Osteoblast (primary cell): ENCODE data around the gene STEAP3. TPM values are rescaled to one million over a fixed set of nuclear protein-coding genes. Genes with fewer than 3 reads are reported as not detected.
A peak's percentile ranks its signal among the peaks of the same experiment; 100 is the strongest.

ENCODE experiments used
- DNase-seq: peaks from one replicate; pipeline ENCODE4 v3.0.0; 2011; ENCODE audit warnings: low spot score, mixed read lengths; ENCODE audit not compliant: insufficient read length; ENCODE audit errors: missing footprints
- H2AFZ ChIP-seq: 2 replicates; pipeline ENCODE4 v1.6.0; 2011; ENCODE audit warnings: mild to moderate bottlenecking, low read length
- H3K27ac ChIP-seq: 2 replicates; pipeline ENCODE4 v1.5.1; 2011; ENCODE audit warnings: mild to moderate bottlenecking, low read depth, low read length, moderate library complexity
- H3K27me3 ChIP-seq: 2 replicates; pipeline ENCODE4 v1.6.0; 2012; ENCODE audit warnings: mild to moderate bottlenecking, control low read depth, inconsistent platforms, low read length, moderate library complexity; ENCODE audit not compliant: insufficient read depth
- H3K36me3 ChIP-seq: 2 replicates; pipeline ENCODE4 v1.5.1; 2011; ENCODE audit warnings: mild to moderate bottlenecking, low read length, control low read depth, moderate library complexity; ENCODE audit not compliant: insufficient read depth
- H3K4me1 ChIP-seq: 2 replicates; pipeline ENCODE4 v1.5.1; 2011; ENCODE audit warnings: mild to moderate bottlenecking, low read length, control low read depth, moderate library complexity; ENCODE audit not compliant: insufficient read depth
- H3K4me2 ChIP-seq: 2 replicates; pipeline ENCODE4 v1.6.0; 2011; ENCODE audit warnings: mild to moderate bottlenecking, low read length; ENCODE audit not compliant: insufficient read depth
- H3K4me3 ChIP-seq: fragments of 200-600 bp; sonication (generic); 3 replicates; pipeline ENCODE4 v1.5.1; 2012; ENCODE audit warnings: mild to moderate bottlenecking, low read length, inconsistent platforms; ENCODE audit not compliant: insufficient read depth
- H3K79me2 ChIP-seq: 2 replicates; pipeline ENCODE4 v1.6.0; 2012; ENCODE audit warnings: mild to moderate bottlenecking, low read length, control low read depth, inconsistent platforms; ENCODE audit not compliant: insufficient read depth
- H3K9me3 ChIP-seq: 2 replicates; pipeline ENCODE4 v1.5.1; 2011; ENCODE audit warnings: low read depth, low read length, control low read depth
- H4K20me1 ChIP-seq: 2 replicates; pipeline ENCODE4 v1.6.0; 2012; ENCODE audit warnings: mild to moderate bottlenecking, low read length, control low read depth; ENCODE audit not compliant: insufficient read depth
- CTCF ChIP-seq: IDR thresholded peaks from 2 replicates; pipeline ENCODE4 v1.5.1; 2011; ENCODE audit warnings: mild to moderate bottlenecking, low read depth, low read length, moderate library complexity; ENCODE audit errors: extremely low read depth
- total RNA-seq: library from RNA; depleted of rRNA; stranded (reverse); fragments of >200 nt; gene quantifications from 2 replicates; pipeline ENCODE4 v1.2.3, GENCODE V29; 2012

Gene STEAP3
- total RNA-seq, 1 donor: 40.9 TPM

- H3K36me3 ChIP-seq: peaks cover 6% of the 10 kb centered on the region
Measured at GRCh38 chr2:119248751-119249150, 25.1 kb downstream of the STEAP3 start.

GRCh38 chr2:119249311-119249710, 25.7 kb downstream of the STEAP3 start:
- Histone ChIP-seq H3K4me1 (peaks cover 54% of the 10 kb centered on the region), H3K9me3 (no peaks in the 10 kb centered on the region), H4K20me1 (no peaks in the 10 kb centered on the region), H3K4me3 (no peak overlapping the region), H3K4me2 (no peak overlapping the region), H3K27me3 (no peaks in the 10 kb centered on the region), H2AFZ (no peak overlapping the region), H3K79me2 (peaks cover 7% of the 10 kb centered on the region), H3K36me3 (peaks cover 6% of the 10 kb centered on the region), H3K27ac (no peak overlapping the region)
- peak; percentile 58 for DNase-seq
- no peak for TF ChIP-seq CTCF

More at GRCh38 chr2:119248751-119249150, 25.1 kb downstream of the STEAP3 start:
- H3K79me2 ChIP-seq: peaks cover 2% of the 10 kb centered on the region
- peak; percentile 52 for DNase-seq
- peaks cover 52% of the 10 kb centered on the region for H3K4me1 ChIP-seq
- peak overlapping the region; percentile 36 for H3K4me3 ChIP-seq
- no peaks in the 10 kb centered on the region for H3K27me3 ChIP-seq
- H4K20me1 ChIP-seq: no peaks in the 10 kb centered on the region
- H3K9me3 ChIP-seq: no peaks in the 10 kb centered on the region
- TF ChIP-seq CTCF: no peak
- peak overlapping the region; percentile 53 for H3K4me2 ChIP-seq
- peak overlapping the region; percentile 36 for H3K27ac ChIP-seq
- no peak overlapping the region for H2AFZ ChIP-seq

GRCh38 chr2:119249855-119250717, 26.5 kb downstream of the STEAP3 start:
- DNase-seq: peak; percentile 64
- Histone ChIP-seq H3K36me3 (peaks cover 6% of the 10 kb centered on the region), H2AFZ (no peak overlapping the region), H3K4me2 (no peak overlapping the region), H3K79me2 (peaks cover 11% of the 10 kb centered on the region), H3K27ac (no peak overlapping the region), H3K27me3 (no peaks in the 10 kb centered on the region), H4K20me1 (no peaks in the 10 kb centered on the region), H3K4me3 (no peak overlapping the region), H3K4me1 (peaks cover 57% of the 10 kb centered on the region), H3K9me3 (no peaks in the 10 kb centered on the region)
- TF ChIP-seq CTCF: no peak

- H3K79me2 ChIP-seq: peaks cover 11% of the 10 kb centered on the region
- peaks cover 63% of the 10 kb centered on the region for H3K4me1 ChIP-seq
- no peak overlapping the region for H2AFZ ChIP-seq
- peaks cover 6% of the 10 kb centered on the region for H3K36me3 ChIP-seq
- no peak overlapping the region for H3K27ac ChIP-seq
- H3K4me2 ChIP-seq: no peak overlapping the region
- no peaks in the 10 kb centered on the region for H3K27me3 ChIP-seq
- H4K20me1 ChIP-seq: no peaks in the 10 kb centered on the region
- DNase-seq: no peak
- no peak overlapping the region for H3K4me3 ChIP-seq
- no peaks in the 10 kb centered on the region for H3K9me3 ChIP-seq
- TF ChIP-seq CTCF: no peak
Measured at GRCh38 chr2:119250718-119251290, 27.2 kb downstream of the STEAP3 start.
